GM15510 (cell line): ENCODE results near the gene SMIM21.

Experiments
- POLR2A ChIP-seq: IDR thresholded peaks from 3 replicates; pipeline ENCODE4 v1.6.1; 2011; ENCODE audit warnings: borderline replicate concordance; ENCODE audit not compliant: insufficient read length; ENCODE audit errors: extremely low read depth

SMIM21 gene

GRCh38 chr18:75406491-75407445 lies 20.7 kb downstream of the SMIM21 start:
- no peak for TF ChIP-seq POLR2A

DNA sequence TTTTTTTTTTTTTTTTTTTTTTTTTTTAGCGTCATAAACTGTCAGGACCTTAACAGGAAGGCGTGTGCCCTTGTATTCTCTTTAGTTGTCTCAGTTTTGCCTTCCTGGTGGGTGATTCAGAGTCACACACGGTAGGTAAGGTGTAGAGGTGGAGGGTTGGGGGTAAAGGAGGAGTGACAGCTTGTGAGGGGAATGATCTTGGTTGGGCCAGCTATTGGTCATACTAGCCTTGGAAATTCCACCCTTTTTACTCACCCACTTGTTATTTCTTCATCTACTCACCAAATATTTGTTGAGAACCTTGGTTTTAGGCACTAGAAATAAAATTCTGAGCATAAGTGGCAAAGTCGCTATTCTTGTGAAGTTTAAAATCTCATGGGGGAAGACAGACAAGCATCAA lies 22.2 kb downstream of the SMIM21 start:
- TF ChIP-seq POLR2A: no peak

GRCh38 chr18:75400366-75400765 lies 27.1 kb downstream of the SMIM21 start:
- no peak for TF ChIP-seq POLR2A

GRCh38 chr18:75395137-75395536 lies 32.4 kb downstream of the SMIM21 start:
- no peak for TF ChIP-seq POLR2A

DNA sequence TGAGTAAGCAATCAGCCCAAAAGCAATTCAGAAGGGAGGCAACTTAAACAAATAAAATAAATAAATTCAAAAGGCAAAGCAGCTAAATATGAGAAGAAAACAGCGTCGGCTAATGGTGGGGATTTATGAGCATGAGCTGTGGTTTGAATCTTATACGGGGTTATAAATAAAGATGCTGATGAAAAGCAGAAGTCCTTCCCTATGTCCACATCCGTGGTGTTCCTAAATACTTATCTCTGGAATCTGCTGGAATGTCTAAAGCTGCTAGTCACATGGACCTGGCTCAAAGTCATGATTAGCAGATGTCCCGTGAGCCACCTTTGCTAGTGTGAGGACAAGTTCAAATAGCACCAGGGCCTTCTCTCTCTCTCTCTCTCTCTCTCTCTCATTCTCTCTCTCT lies 33.8 kb downstream of the SMIM21 start:
- no peak for TF ChIP-seq POLR2A

DNA sequence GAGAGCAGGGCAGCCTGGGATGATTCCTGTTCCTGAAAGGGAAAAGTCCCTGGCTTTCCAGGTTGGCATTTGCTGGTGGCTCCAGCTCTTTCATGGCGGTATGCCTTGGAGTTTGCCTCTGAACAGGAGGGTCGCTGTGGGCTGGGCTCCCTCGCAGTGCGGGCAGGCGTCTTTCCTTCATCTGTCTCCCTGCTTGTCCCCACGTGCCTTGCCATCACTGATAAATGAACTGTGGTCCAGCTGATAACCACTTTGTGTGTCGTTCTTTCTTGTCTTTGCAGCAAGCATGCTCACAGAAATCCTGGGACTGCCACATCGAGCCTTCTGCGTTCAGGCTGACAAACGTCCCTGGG lies 35.3 kb downstream of the SMIM21 start:
- no peak for TF ChIP-seq POLR2A

GRCh38 chr18:75391279-75392225 lies 36.0 kb downstream of the SMIM21 start:
- no peak for TF ChIP-seq POLR2A

DNA sequence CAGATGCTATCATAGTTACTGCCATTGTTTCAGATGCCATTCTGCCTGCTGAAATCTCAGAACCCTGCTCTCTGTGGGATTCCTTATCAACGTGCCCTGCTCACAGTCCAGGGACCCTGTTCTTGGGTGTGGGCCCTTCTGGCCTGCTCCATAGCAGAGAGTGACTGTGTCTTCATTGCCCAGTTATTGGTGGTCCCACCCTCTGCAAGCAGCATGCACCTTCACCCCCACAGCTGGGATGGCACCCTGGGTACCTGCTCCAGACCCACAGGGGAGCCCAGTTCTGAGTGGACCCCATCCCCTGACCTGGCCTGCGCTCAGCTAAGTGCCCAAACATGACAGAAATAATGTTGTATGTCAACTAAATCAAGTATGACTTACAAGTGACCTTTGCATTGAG lies 36.6 kb downstream of the SMIM21 start:
- TF ChIP-seq POLR2A: no peak

DNA sequence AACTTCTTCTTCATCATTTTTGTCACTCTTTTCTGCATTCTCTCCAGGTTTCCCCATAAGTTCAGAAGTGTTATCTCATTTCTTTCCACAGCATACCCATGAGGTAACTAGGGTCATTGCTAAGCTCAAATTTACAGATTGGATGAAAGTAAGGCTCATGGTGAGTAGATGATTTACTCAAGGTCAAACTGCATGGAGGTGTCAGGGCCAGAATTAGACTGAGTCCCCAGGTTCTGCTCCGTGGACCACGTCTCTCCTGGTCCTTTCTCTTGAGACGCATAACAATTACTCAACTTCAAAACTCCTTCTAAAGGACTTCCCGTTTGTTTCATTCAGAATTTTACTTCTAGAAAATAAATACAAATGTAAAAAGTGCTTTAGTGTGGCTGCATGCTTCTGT lies 43.4 kb downstream of the SMIM21 start:
- no peak for TF ChIP-seq POLR2A

GRCh38 chr18:75378376-75379315 lies 48.9 kb downstream of the SMIM21 start:
- no peak for TF ChIP-seq POLR2A

GRCh38 chr18:75377926-75378325 lies 49.6 kb downstream of the SMIM21 start:
- TF ChIP-seq POLR2A: no peak

DNA sequence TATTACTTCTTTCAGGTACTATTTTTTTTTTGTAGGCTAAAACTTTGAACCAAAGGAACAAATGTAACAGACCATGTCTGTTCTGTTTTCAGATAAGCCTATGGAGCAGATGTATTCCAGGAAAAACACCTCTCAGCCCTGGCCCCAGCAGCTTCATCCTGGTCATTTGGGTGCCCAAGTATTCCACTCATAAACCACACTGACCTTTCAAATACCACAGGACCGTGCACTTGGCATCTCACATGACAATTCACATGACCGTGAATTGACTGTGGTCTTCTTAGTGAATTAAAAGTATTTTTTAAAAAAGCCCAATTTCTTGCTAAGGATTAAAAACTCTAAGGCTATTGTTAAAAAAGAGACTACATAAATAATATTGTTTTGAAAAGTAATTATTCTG lies 50.2 kb downstream of the SMIM21 start:
- no peak for TF ChIP-seq POLR2A

DNA sequence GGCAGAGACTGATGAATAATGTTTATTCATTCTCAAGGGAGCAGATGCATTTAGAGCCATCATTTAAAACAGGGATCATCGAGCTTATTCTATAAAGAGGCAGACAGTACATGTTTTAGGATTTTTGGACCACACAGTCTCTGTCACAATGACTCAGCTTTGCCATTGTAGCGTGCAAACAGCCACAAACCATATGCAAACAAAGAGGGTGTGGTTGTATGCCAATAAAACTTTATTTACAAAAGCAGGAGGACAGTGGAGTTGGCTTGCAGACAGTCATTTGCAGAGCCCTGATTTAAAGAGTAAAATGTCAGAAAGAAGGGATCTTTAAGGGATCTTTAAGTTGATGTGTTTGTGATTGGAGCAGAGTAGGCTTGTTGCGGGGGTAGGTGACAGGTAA lies 51.5 kb downstream of the SMIM21 start:
- no peak for TF ChIP-seq POLR2A

DNA sequence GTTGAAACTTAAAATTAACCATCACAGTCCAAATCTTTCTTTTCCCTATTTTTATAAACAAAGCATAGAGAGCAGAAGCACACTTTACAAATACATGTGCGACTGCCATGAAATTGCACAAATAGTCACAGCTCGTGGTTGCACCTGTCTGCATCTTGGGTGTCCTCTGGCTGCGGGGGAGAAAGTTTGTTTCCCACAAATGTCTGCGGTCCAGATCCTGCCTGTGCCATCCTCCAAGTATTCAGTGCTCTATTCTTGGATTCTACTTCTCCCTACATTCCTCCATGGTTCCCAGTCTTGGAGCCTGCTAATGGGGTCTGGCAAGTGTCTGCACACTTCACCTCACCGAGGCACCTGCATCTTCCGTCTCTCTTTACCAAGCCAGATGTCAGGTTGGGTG lies 52.2 kb downstream of the SMIM21 start:
- no peak for TF ChIP-seq POLR2A
